Activated T-cell treated with anti-CD3 and anti-CD28 coated beads, Interleukin-2, amount 50 U/mL, for 72 hours (primary cell): ENCODE results near the gene CCDC92B. TPM values are rescaled to one million over a fixed set of nuclear protein-coding genes. Genes with fewer than 3 reads are reported as not detected.
"Not testable (repeated sequence)": the region's sequence is repeated elsewhere in the genome, so short reads cannot be mapped to it uniquely, and the experiment has no call there.

Source experiments
- ATAC-seq, 2 donors: fragments of 150-1000 bp; cut with Tn5 transposase; replicated peaks in 1 of 2; 2 replicates each; pipeline ENCODE4 v1.10.0; 2021; ENCODE audit warnings: moderate library complexity in 2 of 2, mild to moderate bottlenecking in 1 of 2
- DNase-seq, 2 donors: peaks; one replicate each; pipeline ENCODE4 v3.0.0; 2021 to 2022; ENCODE audit warnings: mixed read lengths in 1 of 2
- H3K27ac Mint-ChIP-seq: one replicate; pipeline ENCODE4 v1.8.0; 2022; ENCODE audit warnings: mild to moderate bottlenecking, moderate library complexity, mixed read lengths
- H3K27me3 Mint-ChIP-seq: one replicate; pipeline ENCODE4 v1.8.0; 2022; ENCODE audit warnings: low read depth, mixed read lengths
- H3K36me3 Mint-ChIP-seq, 2 donors: one replicate each; pipeline ENCODE4 v1.8.0; 2022; ENCODE audit warnings: mixed read lengths in 2 of 2, mild to moderate bottlenecking in 1 of 2; ENCODE audit not compliant: insufficient read depth in 2 of 2
- H3K4me1 Mint-ChIP-seq: one replicate; pipeline ENCODE4 v1.8.0; 2022; ENCODE audit warnings: low read depth, mixed read lengths
- H3K4me3 Mint-ChIP-seq, 2 donors: one replicate each; pipeline ENCODE4 v1.8.0; 2022; ENCODE audit warnings: mild to moderate bottlenecking in 2 of 2, mixed read lengths in 2 of 2, moderate library complexity in 2 of 2
- H3K9me3 Mint-ChIP-seq, 2 donors: one replicate each; pipeline ENCODE4 v1.8.0; 2022; ENCODE audit warnings: mixed read lengths in 2 of 2
- total RNA-seq, 2 donors: library from RNA; stranded (reverse); gene quantifications; one replicate each; pipeline ENCODE4 v1.2.3, GENCODE V29; 2022

Gene CCDC92B
- total RNA-seq, 2 donors from 2014 or later: 0.14 TPM; not detected in 1

GRCh38 chr17:2701996-2702741 is 47.3 kb downstream of the CCDC92B start:
- Mint-ChIP-seq H3K4me3 (no peak overlapping the region), H3K4me1 (peaks cover 11% of the 10 kb centered on the region), H3K27me3 (no peaks in the 10 kb centered on the region), H3K27ac (no peak overlapping the region), H3K9me3 (no peaks in the 10 kb centered on the region), H3K36me3 (peaks cover 0 to 8% of the 10 kb centered on the region in 2 donors)
- ATAC-seq (no peak), DNase-seq (no peak)

- H3K36me3 Mint-ChIP-seq: peaks cover 0 to 8% of the 10 kb centered on the region in 2 donors
- no peak overlapping the region for H3K4me3 Mint-ChIP-seq
- no peak overlapping the region for H3K27ac Mint-ChIP-seq
- ATAC-seq (no peak), DNase-seq (no peak)
- H3K27me3 Mint-ChIP-seq: no peaks in the 10 kb centered on the region
- H3K4me1 Mint-ChIP-seq: peaks cover 11% of the 10 kb centered on the region
- H3K9me3 Mint-ChIP-seq: no peaks in the 10 kb centered on the region
Observed at GRCh38 chr17:2701161-2701995, 48.1 kb downstream of the CCDC92B start.

- Mint-ChIP-seq H3K27ac (no peak overlapping the region), H3K9me3 (no peaks in the 10 kb centered on the region), H3K36me3 (peaks cover 0 to 7% of the 10 kb centered on the region in 2 donors)
Observed at GRCh38 chr17:2700491-2701141, 48.8 kb downstream of the CCDC92B start.

GRCh38 chr17:2700030-2700490 is 49.4 kb downstream of the CCDC92B start:
- Mint-ChIP-seq H3K4me1 (peaks cover 3% of the 10 kb centered on the region), H3K27ac (no peak overlapping the region), H3K9me3 (no peaks in the 10 kb centered on the region), H3K4me3 (no peak overlapping the region), H3K27me3 (no peaks in the 10 kb centered on the region), H3K36me3 (peaks cover 0 to 4% of the 10 kb centered on the region in 2 donors)
- no peak for DNase-seq
- ATAC-seq: no peak

More at GRCh38 chr17:2700491-2701141, 48.8 kb downstream of the CCDC92B start:
- DNase-seq (no peak), ATAC-seq (no peak)
- peaks cover 8% of the 10 kb centered on the region for H3K4me1 Mint-ChIP-seq
- H3K4me3 Mint-ChIP-seq: no peak overlapping the region
- H3K27me3 Mint-ChIP-seq: no peaks in the 10 kb centered on the region

GRCh38 chr17:2699216-2699805 is 50.1 kb downstream of the CCDC92B start:
- DNase-seq, H3K4me3 Mint-ChIP-seq, H3K9me3 Mint-ChIP-seq, H3K36me3 Mint-ChIP-seq, H3K27me3 Mint-ChIP-seq, H3K27ac Mint-ChIP-seq, H3K4me1 Mint-ChIP-seq, ATAC-seq: not testable (repeated sequence)

GRCh38 chr17:2697611-2698162 is 51.8 kb downstream of the CCDC92B start:
- H3K27ac Mint-ChIP-seq: no peak overlapping the region
- no peaks in the 10 kb centered on the region for H3K9me3 Mint-ChIP-seq
- H3K4me1 Mint-ChIP-seq: no peaks in the 10 kb centered on the region
- no peaks in the 10 kb centered on the region for H3K27me3 Mint-ChIP-seq
- DNase-seq: no peak
- no peak overlapping the region for H3K4me3 Mint-ChIP-seq
- H3K36me3 Mint-ChIP-seq: peaks cover 0 to 1% of the 10 kb centered on the region in 2 donors
- ATAC-seq: no peak

- Mint-ChIP-seq H3K9me3 (no peaks in the 10 kb centered on the region), H3K4me3 (no peak overlapping the region), H3K27me3 (no peaks in the 10 kb centered on the region), H3K27ac (no peak overlapping the region), H3K36me3 (no peaks in the 10 kb centered on the region), H3K4me1 (no peaks in the 10 kb centered on the region)
- DNase-seq (no peak), ATAC-seq (no peak)
Observed at GRCh38 chr17:2695961-2696760, 53.3 kb downstream of the CCDC92B start.

- H3K27ac Mint-ChIP-seq: no peak overlapping the region
- no peaks in the 10 kb centered on the region for H3K36me3 Mint-ChIP-seq
- H3K27me3 Mint-ChIP-seq: no peaks in the 10 kb centered on the region
- H3K4me3 Mint-ChIP-seq: no peak overlapping the region
- no peak for DNase-seq
- H3K4me1 Mint-ChIP-seq: no peaks in the 10 kb centered on the region
- no peaks in the 10 kb centered on the region for H3K9me3 Mint-ChIP-seq
- ATAC-seq: no peak
Observed at GRCh38 chr17:2695243-2695960, 54.0 kb downstream of the CCDC92B start.

- Mint-ChIP-seq H3K4me1 (no peaks in the 10 kb centered on the region), H3K27me3 (no peaks in the 10 kb centered on the region), H3K27ac (no peak overlapping the region), H3K9me3 (no peaks in the 10 kb centered on the region), H3K36me3 (no peaks in the 10 kb centered on the region), H3K4me3 (no peak overlapping the region)
- DNase-seq (no peak), ATAC-seq (no peak)
Observed at GRCh38 chr17:2694381-2695242, 54.8 kb downstream of the CCDC92B start.

GRCh38 chr17:2693561-2694380 is 55.7 kb downstream of the CCDC92B start:
- H3K36me3 Mint-ChIP-seq: no peaks in the 10 kb centered on the region
- ATAC-seq (peak; percentile 10 to 11), DNase-seq (no peak)
- no peak overlapping the region for H3K4me3 Mint-ChIP-seq
- H3K27me3 Mint-ChIP-seq: no peaks in the 10 kb centered on the region
- H3K27ac Mint-ChIP-seq: no peak overlapping the region
- H3K9me3 Mint-ChIP-seq: no peaks in the 10 kb centered on the region
- H3K4me1 Mint-ChIP-seq: no peaks in the 10 kb centered on the region
